HG03039 (cell line): ENCODE results near the gene SIX3.

Experiments used
- ATAC-seq: cut with Tn5 transposase; IDR thresholded peaks from one replicate; pipeline ENCODE4 v1.9.1; 2021; ENCODE audit warnings: mild to moderate bottlenecking, moderate library complexity; ENCODE audit not compliant: unreplicated experiment

Gene SIX3

DNA sequence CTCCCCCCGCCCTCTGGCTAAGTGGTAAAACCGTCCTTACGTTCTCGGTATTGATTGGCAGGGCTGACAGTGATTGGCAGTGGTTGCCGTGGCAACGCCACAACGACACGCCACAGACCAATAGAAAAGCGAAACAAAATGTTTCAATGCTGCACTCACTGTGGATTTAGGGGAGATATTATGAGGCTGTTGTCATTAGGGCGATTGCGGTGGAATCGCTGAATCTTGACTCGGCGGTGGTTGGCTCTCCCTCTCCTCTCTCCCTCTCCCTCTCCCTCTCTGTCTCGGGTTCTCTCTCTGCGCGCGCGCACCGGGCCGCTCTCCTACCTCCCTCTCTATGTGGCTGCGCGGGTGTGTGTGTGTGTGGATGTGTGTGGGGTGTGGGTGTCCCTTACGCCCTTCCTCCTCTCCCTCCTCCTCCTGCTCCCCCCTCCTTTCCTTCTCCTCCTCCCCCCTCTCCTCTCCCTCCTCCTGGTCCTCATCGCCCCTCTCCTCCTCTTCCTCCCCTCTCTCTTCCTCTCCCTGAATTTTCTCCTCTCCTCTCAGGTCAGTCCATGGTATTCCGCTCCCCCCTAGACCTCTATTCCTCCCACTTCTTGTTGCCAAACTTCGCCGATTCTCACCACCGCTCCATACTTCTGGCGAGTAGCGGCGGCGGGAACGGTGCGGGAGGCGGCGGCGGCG is at the start of gene SIX3:
TSS of gene SIX3 (plus strand) at position 152 of the 684 bp plus-strand sequence. CDS start at position 555, 403 bp downstream.
- peak; percentile 50 for ATAC-seq

DNA sequence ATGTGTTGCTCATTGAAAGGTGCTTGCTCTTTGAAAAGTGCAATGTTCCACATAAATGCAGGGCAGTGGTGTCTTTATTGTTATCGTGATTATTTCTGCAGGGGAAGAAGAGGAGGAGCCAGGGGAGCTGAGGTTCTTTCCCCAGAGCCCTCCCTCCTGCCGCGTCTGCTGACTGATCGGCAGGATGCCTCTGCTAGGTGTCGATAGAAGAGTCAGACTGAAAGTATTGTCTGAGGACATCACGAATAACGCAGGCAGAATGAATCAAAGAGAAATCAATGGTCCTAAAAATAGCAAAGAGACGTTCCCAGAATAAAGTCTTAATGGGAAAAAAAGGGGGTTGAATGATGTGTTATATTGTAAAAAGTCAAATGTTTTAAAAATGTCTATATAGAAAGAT is 47.4 kb upstream of the SIX3 start:
- no peak for ATAC-seq

DNA sequence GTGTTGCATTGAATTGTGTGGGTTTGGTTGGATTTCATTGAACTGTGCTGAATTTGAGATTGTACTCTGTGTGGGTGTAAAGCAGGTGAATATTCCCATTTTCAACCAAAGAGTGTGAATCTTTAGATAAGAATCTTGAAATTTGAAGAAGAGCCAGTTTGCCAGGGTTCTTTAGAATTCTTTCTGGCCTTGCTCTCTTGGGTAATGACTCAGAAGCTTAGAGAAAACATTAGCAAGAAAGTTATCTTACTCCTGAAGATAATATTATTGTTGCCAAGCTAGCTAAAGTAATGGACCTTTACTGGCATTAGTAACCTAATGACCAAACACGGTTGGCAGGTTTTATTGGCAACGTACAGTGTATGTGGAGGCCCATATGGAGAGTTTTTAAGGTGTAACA is 46.4 kb upstream of the SIX3 start:
- no peak for ATAC-seq

DNA sequence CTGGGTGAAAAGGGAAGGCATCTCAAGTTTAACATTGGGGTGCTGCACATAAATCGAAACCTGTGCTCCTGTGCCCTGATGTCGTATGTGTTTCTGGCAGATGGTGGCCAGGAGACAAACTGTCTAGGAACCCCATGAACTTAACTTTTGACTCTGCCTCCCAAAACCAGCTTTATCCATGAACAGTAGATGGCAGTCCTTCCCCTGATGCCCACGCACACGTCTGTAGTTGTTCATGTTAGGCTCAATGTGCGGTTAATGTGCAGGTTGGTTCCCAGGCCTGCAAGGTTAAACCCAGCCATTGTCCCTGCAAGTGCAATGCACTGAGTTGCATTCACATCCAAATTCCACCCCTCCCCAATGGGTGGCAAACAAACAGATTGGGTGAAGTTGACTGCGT is 44.1 kb upstream of the SIX3 start:
- no peak for ATAC-seq

DNA sequence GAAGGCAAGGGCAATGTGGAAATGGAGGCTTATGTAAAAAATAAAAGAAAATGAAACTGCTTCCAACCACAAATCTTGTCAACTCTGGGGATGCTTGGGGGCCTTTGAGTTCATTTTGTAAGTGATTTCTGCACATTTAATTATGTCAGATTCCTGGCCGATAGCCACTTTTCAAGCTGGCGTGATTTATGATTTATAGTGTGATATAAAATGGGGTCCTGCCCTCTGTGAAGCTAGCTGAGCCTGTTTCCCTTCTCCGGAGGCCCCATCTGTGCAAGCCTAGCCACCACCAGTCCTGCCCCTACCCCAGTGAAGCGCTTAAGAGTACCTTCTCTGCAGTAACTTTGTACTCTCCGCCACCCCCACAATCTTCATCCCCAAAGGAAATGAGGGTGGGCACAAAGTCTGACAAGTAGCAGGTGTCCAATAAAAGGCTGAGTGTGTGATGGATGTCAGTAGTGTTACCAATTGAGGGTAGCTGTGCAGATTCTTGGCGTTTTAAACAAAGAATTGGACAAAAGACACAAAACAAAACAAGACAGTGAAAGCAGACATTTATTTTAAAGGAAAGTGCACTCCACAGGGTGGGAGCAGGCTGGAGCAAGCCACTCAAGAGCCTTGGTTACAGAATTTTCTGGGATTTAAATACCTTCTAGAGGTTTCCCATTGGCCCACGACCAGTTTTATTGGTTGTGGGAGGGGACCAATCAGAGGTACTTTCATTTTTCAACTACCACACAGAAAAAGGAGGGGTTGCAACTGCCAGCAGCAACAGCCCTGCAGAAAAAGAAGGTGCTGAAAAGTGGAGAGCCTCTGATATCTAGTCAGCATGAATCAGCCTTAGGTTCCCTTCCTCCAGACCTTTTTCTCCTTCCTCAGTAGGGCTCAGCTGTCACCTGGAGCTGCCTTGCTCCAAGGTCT is 39.0 kb upstream of the SIX3 start:
- ATAC-seq: no peak

DNA sequence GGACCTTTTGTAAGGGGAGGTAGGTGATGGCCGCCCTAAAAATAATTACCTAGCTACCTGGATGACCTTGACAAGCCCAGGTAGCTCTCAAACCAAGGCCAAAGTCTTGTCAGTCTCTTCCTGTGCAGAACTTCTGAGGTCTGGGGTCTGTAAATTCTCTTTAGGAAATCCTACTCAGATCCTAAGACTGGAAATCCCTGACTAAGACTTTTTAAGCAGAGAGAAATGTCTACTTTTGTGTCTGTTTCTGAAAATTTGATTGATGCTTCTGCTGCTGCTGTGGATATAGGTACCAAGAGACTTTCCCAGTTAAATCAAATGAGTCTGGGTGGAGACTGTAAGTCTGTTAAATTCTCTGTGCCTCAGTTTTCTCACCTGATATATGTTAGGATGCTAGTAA is 36.9 kb upstream of the SIX3 start:
- ATAC-seq: no peak

DNA sequence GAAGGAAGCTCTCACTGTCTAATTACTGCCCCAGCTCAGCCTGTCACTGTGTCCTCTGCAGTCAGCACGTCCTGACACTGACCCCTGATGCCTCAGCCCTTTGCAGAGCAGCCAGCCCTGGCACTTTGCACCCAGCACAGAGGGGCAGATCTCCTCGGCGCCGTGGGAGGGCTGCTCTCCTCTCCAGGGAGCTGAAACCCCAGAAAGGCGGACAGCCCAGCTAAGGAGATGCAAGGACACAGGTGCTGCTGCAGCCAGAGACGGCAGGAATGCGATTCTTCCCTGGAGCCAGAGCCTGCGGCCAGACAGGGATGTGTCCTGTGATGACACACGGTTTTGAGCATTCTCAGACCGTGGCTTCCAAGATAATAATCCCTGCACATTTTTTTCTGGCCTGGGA is 34.5 kb upstream of the SIX3 start:
- ATAC-seq: no peak

DNA sequence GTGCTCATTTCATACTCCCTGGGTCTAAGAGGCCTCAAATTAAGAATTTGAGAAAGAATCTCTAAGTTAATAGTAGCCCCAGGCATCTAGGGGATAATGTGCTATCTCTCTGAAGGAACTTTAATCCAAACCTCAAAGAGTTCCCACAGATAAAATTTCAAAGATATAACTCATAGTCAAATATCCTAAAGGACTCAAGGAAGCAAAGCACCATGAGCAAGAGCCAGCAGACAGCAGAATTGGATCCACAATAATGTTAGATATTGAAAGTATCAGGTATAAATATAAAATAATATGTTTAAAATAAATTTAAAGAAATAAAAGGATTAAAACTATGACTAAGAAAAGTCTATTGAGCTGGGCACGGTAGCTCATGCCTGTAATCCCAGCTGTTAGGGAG is 31.7 kb upstream of the SIX3 start:
- ATAC-seq: no peak

DNA sequence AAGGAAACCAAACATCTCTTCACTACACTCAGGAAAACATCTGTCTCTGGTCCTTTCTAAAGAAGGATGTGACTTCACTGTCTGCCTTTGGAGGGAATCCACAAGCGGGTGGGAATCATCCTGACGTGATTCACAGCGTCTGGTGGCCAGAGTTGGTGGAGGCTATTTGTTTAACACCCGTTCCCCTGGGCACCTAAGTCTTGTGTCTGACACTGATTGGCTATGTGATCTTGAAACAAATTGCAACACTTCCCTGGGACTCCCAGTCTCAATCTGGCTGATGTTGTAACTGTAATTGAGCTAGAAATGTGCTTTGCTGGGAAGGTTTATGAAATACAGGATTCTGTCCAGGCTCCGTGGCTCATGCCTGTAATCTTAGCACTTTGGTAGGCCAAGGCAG is 28.8 kb upstream of the SIX3 start:
- no peak for ATAC-seq

DNA sequence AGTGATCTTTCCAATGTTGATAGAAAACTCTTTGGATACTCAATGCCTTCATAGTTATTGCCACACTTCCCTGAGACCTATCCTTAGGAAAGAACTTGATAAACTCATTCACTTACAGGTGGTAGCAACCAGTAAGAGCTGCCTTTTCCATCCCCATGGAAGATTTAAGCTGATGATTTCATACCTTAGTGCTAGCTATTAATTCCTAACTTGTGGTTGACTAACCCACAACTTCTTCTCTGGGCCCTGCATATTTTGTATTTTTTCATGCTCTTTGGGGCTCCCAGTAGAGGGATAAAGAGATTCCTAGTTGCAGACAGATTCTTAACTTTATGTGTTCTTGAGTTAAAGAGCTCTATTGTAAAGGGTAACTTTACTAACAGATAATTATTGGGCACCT is 25.2 kb upstream of the SIX3 start:
- ATAC-seq: no peak

DNA sequence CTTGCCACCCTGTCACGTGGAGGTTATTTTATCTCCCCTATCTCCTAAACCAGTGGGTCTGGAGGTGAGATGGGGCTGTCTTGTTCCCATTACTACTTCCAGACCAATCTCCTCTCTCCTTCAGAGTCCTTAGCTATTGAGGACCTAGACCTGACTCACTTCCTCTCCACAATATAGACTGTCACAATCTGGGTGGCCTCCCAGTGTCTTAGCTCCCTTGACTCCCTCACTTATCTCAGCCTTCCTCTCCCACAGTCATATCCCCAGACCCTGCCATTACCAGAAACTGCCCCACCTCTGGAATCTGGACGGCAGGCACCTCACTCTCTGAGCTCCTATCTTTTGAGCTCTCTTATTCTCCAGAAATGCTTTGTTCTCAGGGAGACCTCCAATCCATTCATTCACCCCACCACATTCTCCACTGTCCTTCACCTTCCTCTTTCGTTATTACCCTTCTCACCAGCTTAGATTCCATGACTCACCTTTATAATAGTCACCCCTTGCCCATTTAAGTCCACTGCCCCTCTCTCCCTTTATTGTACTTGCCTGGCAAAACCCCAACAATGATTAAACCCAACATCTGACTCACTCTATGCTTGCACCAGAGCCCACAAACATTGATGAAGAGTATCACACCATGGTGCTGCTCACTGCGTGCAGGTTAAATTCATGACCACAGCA is 23.3 kb upstream of the SIX3 start:
- ATAC-seq: no peak

DNA sequence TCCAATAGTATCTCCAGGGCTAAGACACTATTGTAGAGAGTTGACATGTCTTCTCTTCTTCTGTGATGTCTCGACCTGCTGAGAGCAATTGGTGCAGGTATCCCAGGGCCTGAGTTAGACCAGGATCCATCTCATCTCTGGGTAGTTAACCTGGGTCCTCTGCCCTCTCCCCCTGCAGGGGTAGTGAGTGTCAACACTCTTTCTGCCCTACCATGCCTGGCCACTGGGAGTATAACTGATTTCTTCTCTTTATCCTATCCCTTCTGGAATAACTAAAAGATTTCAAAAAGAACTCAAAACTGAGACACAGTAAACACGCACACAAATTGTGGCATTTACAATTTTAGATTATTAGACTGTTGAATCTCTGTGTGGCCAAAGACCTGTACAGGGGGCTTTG is 20.8 kb upstream of the SIX3 start:
- ATAC-seq: no peak

DNA sequence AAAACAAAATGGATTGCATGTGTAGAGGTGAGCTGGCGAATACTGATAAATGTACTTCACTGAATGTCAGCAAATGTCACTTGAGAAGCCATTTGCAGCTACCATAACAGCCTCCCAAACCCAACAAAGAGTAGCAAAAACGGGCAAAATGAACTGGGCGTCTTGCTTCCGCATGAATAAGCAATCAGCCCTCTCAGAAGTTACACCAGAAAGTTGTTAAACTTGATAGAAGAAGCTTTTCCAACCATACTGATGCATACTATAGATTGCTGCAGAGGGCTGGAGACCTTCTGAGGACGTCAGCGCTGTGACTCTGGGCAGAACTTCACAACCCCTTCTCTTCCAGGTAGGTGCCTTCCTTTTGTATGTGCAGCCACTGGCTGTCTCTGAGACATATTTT is 18.7 kb upstream of the SIX3 start:
- ATAC-seq: no peak

DNA sequence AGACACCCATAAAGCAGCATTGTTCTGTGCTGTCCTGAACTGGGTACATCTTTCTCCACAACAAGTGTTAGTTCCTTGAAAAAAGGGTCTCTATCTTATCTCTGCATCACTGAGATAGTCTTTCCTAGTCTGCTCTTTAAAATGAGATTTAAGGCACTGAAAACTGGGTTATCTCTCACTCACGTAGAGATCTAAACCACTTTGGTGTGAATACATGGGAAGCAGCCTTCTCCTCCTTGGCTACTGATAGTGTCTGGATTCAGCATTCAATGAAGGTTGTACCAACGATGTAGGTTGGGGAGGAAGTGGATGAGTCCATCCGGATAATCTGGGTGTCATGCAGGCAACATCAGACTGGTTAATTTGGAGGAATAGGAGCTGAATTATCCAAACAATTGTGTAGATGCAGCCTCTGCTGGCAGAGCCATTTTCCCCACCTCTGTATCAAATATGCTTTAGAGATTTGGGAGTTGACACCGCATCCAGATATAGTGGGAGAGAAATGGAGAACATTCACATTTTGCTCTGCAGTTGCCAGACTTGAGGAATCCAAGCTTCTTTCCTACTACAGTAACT is 15.9 kb upstream of the SIX3 start:
- ATAC-seq: no peak

DNA sequence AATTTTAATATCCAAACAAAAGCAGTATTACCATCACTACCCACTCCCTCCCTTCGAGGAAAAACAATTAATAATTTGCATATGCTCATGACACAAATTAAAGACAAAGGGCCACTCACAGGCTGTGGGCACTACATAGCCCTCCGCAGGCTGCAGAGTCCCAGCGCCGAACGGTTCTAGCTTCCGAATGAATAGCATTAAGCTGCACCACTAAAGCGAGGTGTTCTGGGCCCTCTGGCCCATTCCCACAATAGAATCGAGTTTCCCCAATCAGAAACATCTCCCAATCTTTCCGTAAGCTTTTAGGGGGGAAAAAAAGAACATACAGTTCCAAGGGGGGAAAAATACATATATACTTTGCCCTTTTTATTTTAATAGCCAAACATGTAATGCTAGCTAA is 14.5 kb upstream of the SIX3 start:
- no peak for ATAC-seq

DNA sequence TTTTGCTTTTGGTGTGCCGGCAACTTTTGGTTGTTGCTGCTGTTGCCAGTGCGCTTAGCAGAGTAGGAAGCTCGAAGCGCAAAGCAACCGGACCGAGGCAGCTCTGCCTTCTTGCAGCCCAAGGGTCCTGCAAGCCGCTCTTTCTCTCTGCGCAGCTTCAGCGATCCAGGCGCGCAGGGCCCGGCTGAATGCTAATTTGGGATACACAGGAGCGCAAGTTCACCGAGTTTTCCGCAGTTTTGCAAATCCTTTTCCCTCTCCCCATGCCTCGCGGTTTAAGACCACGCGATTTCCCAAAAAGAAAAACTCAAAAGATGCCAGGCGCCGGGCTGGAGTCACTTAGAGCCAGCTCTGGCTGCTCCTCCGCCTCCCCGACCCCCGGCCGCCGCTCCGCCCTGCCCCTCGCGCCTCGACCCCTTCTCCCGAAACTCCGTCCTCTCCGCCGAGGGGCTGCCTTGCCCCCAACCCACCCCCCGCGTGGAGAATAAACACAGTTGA is 13.5 kb upstream of the SIX3 start:
- no peak for ATAC-seq

DNA sequence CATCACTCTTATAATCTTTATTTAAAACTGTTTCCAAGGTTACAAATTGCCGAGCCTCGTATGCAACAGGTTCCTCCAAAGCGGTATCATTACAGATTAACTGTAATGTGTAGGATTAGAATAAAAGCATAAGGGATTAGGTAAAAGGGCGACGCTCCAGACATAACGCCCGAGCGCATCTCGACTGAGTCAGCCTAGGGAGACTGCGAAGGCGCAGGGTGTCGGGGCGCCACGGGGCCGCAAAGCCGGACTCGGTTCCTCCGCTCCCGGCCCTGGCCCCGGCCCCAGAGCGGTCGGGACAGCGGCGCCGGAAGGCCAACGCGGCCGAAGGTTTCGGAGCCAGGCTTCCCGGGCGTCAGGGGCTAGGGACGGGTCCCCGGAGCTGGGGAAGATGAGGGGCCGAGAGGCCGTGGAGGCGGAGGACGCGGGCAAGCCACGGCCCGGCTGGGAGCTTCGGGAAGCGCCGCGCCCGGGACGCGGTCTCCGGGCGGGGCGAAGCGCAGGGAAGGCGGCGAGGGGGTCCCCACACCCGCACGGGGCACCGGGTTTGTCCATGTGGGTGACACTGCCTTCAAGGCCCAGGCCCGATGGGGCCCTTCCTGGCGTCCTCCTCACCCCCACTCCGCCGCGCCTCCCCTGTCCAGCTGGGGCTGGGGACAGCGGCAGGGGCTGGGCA is 12.9 kb upstream of the SIX3 start:
- ATAC-seq: no peak

DNA sequence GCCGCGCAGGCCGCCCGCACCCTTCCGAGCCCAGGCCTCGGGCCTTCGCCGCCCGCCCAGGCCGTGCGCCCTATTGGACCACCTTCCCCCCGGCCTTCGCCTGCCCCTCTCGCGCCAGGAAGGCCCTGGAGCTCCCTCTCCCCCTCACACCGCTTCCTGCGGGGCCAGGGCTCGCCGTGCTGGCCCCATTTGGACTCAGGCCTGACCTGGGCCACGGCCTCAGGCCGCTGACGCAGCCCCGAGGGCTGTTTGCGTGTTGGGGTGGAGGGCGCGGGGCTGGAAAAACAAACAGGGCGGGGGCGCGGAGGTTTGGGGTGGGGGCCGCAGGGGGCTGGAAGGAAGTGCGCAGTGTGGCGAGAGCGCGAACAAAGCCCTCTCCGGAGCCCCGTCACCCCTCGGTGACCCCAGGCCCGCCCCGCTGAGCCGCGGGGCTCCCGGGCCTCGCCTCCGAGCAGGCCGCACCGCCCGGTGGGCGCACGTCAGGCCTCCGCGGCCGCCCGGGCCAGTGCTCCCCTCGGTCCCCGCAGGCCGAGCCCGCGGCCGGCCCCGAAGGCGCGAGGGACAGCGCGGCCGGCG is 12.3 kb upstream of the SIX3 start:
- no peak for ATAC-seq

DNA sequence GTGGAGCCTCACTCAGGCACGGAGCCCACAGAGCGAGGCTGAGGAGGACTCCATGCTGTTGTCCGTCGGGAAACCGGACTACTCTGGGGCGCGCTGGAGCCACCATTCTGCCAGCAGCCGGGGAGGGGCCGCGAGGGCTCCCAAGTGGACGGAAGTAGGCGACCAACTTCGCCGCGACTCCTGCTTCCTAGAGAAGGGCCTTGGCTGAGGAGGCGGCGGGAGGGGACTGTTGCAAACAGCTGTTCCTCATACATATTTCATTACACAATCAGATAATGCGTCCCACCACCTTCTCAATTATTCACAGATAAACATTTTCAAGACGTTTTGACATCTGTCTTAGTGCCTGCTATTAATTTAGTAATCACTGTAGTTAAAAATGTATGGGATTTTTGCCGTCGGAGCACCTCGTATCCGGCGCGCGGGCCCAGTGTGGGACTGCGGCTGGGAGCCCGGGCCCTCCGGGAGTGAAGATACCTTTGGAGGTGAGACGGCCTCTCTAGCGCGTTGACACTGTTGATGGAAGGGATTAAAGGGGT is 11.7 kb upstream of the SIX3 start:
- no peak for ATAC-seq
